ENCODE data around the gene GMNC. TPM values are rescaled to one million over a fixed set of nuclear protein-coding genes. Genes with fewer than 3 reads are reported as not detected.

GMNC gene
- not detected for total RNA-seq

- Histone ChIP-seq H3K27me3 (no peaks in the 10 kb centered on the region), H3K4me3 (peak within 1 kb of the TSS; percentile 49 to 73 (median 55)), H3K9me3 (no peaks in the 10 kb centered on the region), H3K4me1 (peaks cover 0 to 12% (median 0%) of the 10 kb centered on the region in 4 donors), H3K27ac (peak within 1 kb of the TSS in 3 of 4 donors; percentile 15 to 84 (median 45)), H3K36me3 (no peaks in the 10 kb centered on the region)
- TF ChIP-seq POLR2A (IDR thresholded peaks at IDR 0.05) (peak in 1 of 2 donors; percentile 56), CTCF (IDR thresholded peaks at IDR 0.05) (no peak)
- 5% methylated on average over 46 to 53 of the region's 58 CpGs for WGBS, 2 donors
- peak; percentile 50 to 54 for DNase-seq (ENCODE audit: low spot score in 2 of 2)
These were observed at the start of gene GMNC for GRCh38 chr3:190862209-190863118. TSS of gene GMNC (minus strand) at chr3:190862694. CDS start at chr3:190862615, 79 bp downstream.

- Histone ChIP-seq H3K9me3 (no peaks in the 10 kb centered on the region), H3K27ac (no peak overlapping the region), H3K36me3 (no peaks in the 10 kb centered on the region), H3K4me3 (no peak overlapping the region), H3K4me1 (no peaks in the 10 kb centered on the region), H3K27me3 (no peaks in the 10 kb centered on the region)
- TF ChIP-seq POLR2A (IDR thresholded peaks at IDR 0.05) (no peak), CTCF (IDR thresholded peaks at IDR 0.05) (no peak), EP300 (IDR thresholded peaks at IDR 0.05) (no peak)
- no peak for DNase-seq (ENCODE audit: low spot score in 2 of 2)
- WGBS, 2 donors, result 44% methylated on average over 4 of the region's 4 CpGs
These were observed 48.9 kb upstream of the GMNC start for GRCh38 chr3:190911382-190911781.

- Histone ChIP-seq H3K27me3 (no peaks in the 10 kb centered on the region), H3K27ac (no peak overlapping the region), H3K4me3 (no peak overlapping the region), H3K4me1 (no peaks in the 10 kb centered on the region), H3K9me3 (no peaks in the 10 kb centered on the region), H3K36me3 (no peaks in the 10 kb centered on the region)
- 85% methylated on average over 9 of the region's 9 CpGs for WGBS, 2 donors
- no peak for TF ChIP-seq POLR2A (IDR thresholded peaks at IDR 0.05)
- TF ChIP-seq EP300 (IDR thresholded peaks at IDR 0.05), result no peak
- no peak for TF ChIP-seq CTCF (IDR thresholded peaks at IDR 0.05)
- DNase-seq (ENCODE audit: low spot score in 2 of 2), result no peak
These were observed 47.4 kb upstream of the GMNC start for GRCh38 chr3:190909908-190910307.

- peaks cover 0 to 17% (median 0%) of the 10 kb centered on the region in 4 donors for H3K9me3 ChIP-seq
- H3K27ac ChIP-seq, result no peak overlapping the region
- 72 to 77% methylated on average over 1 of the region's 1 CpG for WGBS, 2 donors
- no peaks in the 10 kb centered on the region for H3K4me1 ChIP-seq
- no peaks in the 10 kb centered on the region for H3K36me3 ChIP-seq
- no peak overlapping the region for H3K4me3 ChIP-seq
- no peaks in the 10 kb centered on the region for H3K27me3 ChIP-seq
- no peak for DNase-seq (ENCODE audit: low spot score in 2 of 2)
- TF ChIP-seq CTCF (IDR thresholded peaks at IDR 0.05), result no peak
- TF ChIP-seq EP300 (IDR thresholded peaks at IDR 0.05), result no peak
- TF ChIP-seq POLR2A (IDR thresholded peaks at IDR 0.05), result no peak
These were observed 40.7 kb upstream of the GMNC start for GRCh38 chr3:190903156-190903555.

DNA sequence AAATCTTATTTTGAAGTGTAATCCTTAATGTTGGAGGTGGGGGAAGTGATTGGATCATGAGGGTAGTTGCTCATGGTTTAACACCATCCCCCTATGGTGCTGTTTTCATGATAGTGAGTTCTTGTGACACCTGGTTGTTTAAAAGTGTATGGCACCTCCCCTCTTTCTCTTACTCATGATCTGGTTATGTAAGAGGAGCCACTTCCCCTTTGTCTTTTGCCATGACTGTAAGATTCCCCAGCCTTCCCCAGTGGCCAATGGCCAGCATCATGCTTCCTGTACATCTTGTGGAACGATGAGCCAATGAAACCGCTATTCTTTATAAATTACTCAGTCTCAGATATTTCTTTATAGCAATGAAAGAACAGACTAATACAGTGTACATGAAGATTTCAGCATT lies 39.8 kb upstream of the GMNC start:
- WGBS, 2 donors, result 50 to 60% methylated on average over 2 of the region's 2 CpGs
- no peak for DNase-seq (ENCODE audit: low spot score in 2 of 2)

More for the DNA sequence above, 39.8 kb upstream of the GMNC start:
- peaks cover 0 to 19% (median 0%) of the 10 kb centered on the region in 4 donors for H3K9me3 ChIP-seq
- H3K27ac ChIP-seq, result no peak overlapping the region
- no peak overlapping the region for H3K4me3 ChIP-seq
- no peaks in the 10 kb centered on the region for H3K4me1 ChIP-seq
- no peaks in the 10 kb centered on the region for H3K36me3 ChIP-seq
- no peaks in the 10 kb centered on the region for H3K27me3 ChIP-seq
- TF ChIP-seq POLR2A (IDR thresholded peaks at IDR 0.05) (no peak), CTCF (IDR thresholded peaks at IDR 0.05) (no peak), EP300 (IDR thresholded peaks at IDR 0.05) (no peak)
